ENCODE results near the gene NKX1-1. TPM values are rescaled to one million over a fixed set of nuclear protein-coding genes. Genes with fewer than 3 reads are reported as not detected.

The NKX1-1 gene
- polyA plus RNA-seq, 1 experiment: not detected

DNA sequence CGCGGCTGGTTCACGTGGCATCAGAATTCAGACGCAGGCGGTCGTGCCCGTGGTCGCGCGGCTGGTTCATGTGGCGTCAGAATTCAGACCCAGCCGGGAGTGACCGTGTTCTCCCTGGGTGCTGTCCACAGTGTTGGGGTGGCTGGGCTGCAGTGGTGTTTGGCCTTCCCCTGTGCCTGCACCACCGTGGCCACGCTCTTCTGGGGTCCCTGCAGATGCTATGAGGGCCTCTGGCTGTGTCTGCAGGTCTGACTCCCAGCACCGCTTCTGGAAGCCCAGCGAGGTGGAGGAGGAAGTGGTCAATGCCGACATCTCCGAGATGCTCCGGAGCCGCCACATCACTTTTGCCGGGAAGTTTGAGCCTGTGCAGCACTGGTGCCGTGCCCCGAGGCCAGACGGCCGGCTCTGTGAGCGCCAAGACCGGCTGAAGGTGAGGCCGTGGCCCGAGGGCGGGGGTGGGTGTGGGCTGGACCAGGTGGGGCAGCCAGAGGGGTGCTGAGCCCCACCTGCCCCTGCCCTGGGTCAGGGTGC is 26.4 kb downstream of the NKX1-1 start:
- DNase-seq (ENCODE audit: low read depth): no peak
- Histone ChIP-seq H3K36me3 (ENCODE audit: control insufficient read depth, insufficient read depth, low read length) (peaks cover 9% of the 10 kb centered on the region; the same call in 1 of the 2 replicates), H3K4me3 (ENCODE audit: low read depth, low read length) (no peak overlapping the region), H3K27me3 (ENCODE audit: control insufficient read depth, insufficient read depth, low read length) (no peaks in the 10 kb centered on the region)
- ChIA-PET CTCF (no interaction called here), POLR2A (no interaction called here)
- TF ChIP-seq, protein P1, sequence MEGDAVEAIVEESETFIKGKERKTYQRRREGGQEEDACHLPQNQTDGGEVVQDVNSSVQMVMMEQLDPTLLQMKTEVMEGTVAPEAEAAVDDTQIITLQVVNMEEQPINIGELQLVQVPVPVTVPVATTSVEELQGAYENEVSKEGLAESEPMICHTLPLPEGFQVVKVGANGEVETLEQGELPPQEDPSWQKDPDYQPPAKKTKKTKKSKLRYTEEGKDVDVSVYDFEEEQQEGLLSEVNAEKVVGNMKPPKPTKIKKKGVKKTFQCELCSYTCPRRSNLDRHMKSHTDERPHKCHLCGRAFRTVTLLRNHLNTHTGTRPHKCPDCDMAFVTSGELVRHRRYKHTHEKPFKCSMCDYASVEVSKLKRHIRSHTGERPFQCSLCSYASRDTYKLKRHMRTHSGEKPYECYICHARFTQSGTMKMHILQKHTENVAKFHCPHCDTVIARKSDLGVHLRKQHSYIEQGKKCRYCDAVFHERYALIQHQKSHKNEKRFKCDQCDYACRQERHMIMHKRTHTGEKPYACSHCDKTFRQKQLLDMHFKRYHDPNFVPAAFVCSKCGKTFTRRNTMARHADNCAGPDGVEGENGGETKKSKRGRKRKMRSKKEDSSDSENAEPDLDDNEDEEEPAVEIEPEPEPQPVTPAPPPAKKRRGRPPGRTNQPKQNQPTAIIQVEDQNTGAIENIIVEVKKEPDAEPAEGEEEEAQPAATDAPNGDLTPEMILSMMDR (IDR thresholded peaks at IDR 0.05; ENCODE audit: insufficient read depth, low read depth, low read length): no peak

DNA sequence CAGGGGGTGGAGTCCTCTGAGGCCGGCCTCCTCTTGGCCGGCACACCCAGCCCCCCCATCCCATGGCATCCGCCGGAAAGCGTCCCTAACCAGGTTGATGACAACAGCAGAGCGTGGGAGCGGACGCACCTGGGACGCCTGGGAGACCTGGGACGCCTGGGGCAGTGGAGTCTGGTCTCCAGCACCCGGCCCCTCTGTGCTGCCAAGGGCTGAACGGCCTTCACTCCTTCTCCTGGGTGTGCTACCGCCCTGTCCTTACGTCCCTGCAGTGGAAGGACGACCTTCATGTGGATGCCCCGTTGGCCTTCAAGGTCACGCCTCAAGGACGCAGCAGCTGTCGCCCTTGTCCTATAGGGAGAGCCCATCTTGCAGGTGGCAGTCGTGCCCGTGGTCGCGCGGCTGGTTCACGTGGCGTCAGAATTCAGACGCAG is 26.9 kb downstream of the NKX1-1 start:
- ChIA-PET CTCF (no interaction called here), POLR2A (no interaction called here)
- DNase-seq (ENCODE audit: low read depth): no peak
- H3K36me3 ChIP-seq (ENCODE audit: control insufficient read depth, insufficient read depth, low read length): peaks cover 7% of the 10 kb centered on the region; the same call in 1 of the 2 replicates
- TF ChIP-seq, protein P1 (IDR thresholded peaks at IDR 0.05; ENCODE audit: insufficient read depth, low read depth, low read length): no peak
- H3K4me3 ChIP-seq (ENCODE audit: low read depth, low read length): no peak overlapping the region
- no peaks in the 10 kb centered on the region for H3K27me3 ChIP-seq (ENCODE audit: control insufficient read depth, insufficient read depth, low read length)

DNA sequence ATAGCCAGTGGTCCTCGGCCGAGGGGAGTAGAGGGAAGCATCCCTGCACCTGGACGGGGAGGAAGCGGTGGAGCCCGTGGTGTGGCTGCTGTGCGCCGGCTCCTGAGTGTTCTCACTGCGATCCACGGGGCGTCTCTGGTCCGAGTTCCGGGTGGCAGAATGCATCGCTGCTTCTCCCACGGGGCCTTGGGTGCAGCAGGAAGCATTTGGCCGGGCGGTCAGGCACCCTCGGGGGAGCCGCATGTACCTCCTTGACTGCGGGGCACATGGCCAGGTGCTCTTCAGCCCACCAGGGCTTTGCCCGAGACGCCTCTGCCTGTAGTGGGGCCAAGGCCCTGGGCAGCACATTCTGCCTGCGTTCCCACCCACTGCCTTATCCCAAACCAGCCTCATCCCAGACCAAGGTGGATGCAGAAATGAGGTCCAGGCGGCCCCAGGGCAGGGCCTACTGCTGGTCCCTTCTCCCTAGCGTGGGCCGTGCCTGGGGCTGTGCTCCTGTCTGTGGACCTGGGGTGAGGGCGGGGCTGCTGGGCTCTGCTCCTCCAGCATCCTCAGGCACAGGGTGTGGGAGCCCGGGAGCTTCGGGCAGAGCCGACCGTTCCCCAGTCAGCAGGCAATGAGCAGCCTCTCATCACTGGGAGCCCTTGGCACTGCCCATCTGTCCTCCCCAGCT is 27.5 kb downstream of the NKX1-1 start:
- TF ChIP-seq, protein P1 (IDR thresholded peaks at IDR 0.05; ENCODE audit: insufficient read depth, low read depth, low read length): no peak
- Histone ChIP-seq H3K4me3 (ENCODE audit: low read depth, low read length) (no peak overlapping the region), H3K27me3 (ENCODE audit: control insufficient read depth, insufficient read depth, low read length) (no peaks in the 10 kb centered on the region), H3K36me3 (ENCODE audit: control insufficient read depth, insufficient read depth, low read length) (peaks cover 6% of the 10 kb centered on the region; the same call in 1 of the 2 replicates)
- no peak for DNase-seq (ENCODE audit: low read depth)
- POLR2A ChIA-PET: no interaction called here
- CTCF ChIA-PET: no interaction called here

DNA sequence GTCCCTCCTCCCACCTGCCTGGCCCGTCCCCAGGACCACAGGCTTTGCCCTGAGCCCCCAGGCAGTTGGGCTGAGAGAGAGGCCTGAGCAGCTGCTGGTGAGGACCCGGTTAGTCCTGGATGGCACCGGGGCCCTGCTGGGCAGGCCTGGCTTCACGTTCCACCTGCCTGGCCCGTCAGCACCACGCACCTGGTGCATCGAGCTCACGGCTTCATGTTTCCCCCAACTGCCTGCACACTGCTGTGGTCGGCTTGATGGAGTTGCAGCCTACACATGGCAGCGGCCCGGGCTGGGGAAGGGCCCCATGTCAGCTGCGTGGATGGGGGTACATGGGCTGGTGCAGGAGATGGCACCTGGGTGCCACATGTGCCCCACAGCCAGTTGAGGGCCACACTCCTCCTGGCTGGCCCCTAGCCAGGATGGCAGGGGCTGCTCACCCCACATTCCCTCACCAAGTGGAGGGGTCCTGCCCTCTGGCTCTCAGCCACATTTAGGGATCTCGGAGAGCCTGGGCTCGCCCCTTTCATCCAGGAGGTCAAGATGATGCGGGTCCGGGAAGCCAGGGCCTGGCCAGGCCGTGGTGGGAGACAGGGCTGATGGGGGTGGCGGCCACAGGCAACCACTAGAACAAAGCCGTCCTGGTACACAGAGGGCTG is 28.5 kb downstream of the NKX1-1 start:
- TF ChIP-seq, protein P1 (IDR thresholded peaks at IDR 0.05; ENCODE audit: insufficient read depth, low read depth, low read length): no peak
- Histone ChIP-seq H3K27me3 (ENCODE audit: control insufficient read depth, insufficient read depth, low read length) (no peaks in the 10 kb centered on the region), H3K36me3 (ENCODE audit: control insufficient read depth, insufficient read depth, low read length) (peaks cover 5% of the 10 kb centered on the region; the same call in 1 of the 2 replicates), H3K4me3 (ENCODE audit: low read depth, low read length) (no peak overlapping the region)
- ChIA-PET CTCF (interaction anchor here (0.7 to 1.8 kb wide), 2 partner anchors 12 to 276 kb away, joined by 3 to 5 read pairs; no protein-coding TSS in a partner anchor), POLR2A (no interaction called here)
- DNase-seq (ENCODE audit: low read depth): no peak

DNA sequence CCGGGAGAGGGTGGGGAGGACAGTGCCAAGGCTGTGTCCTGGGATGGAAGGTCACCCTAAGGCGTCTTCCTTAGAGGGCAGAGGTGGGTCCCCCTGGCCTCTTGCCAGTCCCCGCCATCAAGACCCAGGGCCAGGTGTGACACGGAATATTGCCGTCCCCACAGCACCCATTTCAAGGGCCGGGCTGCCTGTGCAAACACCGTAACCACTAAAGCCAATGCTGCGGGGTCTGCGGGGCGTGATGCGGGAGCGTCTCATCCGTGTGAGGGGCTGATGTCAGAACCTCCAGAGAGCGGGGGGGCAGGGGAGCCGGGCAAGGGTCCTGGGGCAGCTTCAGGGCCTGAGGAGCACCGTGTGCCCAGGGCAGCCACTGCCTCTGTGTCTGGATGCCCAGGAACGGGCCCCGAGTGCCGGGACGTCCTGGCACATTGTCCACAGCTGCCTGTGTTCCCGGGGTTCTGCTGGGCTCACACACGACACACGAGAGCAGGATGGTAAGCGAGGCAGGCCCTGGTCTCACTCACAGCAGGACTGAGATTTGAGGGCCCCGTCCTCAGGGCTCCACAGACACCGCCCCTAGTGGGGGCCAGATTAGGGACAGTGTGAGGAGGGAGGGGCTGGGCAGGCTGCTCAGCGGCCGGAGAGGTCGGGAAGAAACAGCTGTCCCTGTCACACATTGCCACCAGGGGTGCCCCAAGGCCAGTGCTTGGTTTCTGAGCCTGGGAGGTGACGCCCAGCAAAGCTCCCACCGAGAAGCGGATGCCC is 29.2 kb downstream of the NKX1-1 start:
- CTCF ChIA-PET: interaction anchor here (0.7 to 1.8 kb wide), 2 partner anchors 11 to 277 kb away, joined by 3 to 5 read pairs; no protein-coding TSS in a partner anchor
- POLR2A ChIA-PET: no interaction called here

More for the DNA sequence above, 29.2 kb downstream of the NKX1-1 start:
- Histone ChIP-seq H3K36me3 (ENCODE audit: control insufficient read depth, insufficient read depth, low read length) (peaks cover 5% of the 10 kb centered on the region; the same call in 1 of the 2 replicates), H3K4me3 (ENCODE audit: low read depth, low read length) (no peak overlapping the region), H3K27me3 (ENCODE audit: control insufficient read depth, insufficient read depth, low read length) (no peaks in the 10 kb centered on the region)
- TF ChIP-seq, protein P1 (IDR thresholded peaks at IDR 0.05; ENCODE audit: insufficient read depth, low read depth, low read length): no peak
- DNase-seq (ENCODE audit: low read depth): no peak

All from BJ (cell line).